Activated T-helper 1 cell treated with Interleukin-2 at 50 U/mL for 16 hours (primary cell): Measurements from ENCODE around the gene GRM6.

ENCODE experiments used
- DNase-seq: peaks from one replicate; pipeline ENCODE4 v3.0.0-alpha.2; 2020; ENCODE audit warnings: low read depth

GRM6 gene

DNA sequence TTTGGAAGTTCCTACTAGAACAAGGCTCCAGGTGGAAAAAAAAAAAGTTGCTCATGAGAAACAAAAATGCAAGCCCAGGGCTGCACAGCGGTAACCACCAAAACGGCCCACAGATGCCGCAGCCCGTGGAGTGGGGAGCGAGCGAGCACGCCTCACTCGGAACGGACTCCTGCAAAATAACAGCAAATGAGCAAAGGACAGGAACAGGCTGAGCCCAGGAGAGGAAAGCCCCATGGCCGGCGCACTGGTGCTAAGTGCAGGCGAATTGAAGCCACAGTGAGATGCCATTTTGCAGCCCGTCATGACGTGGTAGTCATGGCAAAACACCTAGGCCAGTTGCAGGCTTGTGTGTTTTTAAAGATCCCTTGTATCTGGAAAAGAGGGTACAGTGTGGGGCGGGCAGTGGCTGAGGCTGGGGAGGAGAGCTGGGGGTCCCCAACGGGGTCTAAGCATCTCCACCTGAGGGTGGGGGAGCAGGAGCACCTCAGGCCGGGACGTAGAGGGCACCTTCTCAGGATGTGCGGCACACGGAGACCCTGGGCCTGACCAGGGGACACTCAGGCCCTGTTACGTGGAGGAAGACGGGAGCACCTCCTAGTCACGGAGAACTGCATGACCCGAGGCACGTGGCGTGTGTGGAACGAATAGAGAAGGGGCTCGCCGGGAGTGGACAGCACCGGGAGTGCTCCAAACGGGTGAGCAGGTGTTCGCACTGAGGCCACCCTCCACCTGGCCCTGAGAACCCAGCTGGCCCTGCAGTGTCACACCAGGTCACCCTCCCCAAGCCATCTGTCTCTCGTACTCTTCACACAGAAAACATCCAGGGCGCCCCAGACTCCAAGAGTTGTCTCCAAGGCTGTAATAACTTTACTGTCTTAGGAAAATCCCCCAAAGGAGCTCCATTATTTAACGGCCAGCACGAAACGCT, 10.7 kb downstream of the GRM6 start:
- DNase-seq: no peak

DNA sequence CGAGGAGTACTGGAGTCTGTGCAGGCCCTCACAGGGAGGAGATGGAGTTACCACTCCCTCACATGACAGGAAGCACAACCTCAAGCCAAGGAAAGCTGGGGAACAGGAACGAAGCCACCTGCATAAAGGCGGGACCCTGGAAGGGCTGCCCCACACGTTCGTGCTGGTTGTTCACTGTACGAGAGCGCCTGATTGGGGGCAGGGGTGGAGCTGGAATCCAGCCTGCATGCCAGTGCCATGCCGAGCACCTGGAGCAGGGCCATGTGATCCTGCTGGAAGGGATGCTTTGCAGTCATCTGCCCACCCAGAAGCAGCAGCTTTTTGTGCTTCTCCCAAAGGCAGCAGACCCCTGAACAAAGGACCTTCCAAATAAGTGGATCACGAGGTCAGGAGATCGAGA, 11.4 kb downstream of the GRM6 start:
- no peak for DNase-seq

DNA sequence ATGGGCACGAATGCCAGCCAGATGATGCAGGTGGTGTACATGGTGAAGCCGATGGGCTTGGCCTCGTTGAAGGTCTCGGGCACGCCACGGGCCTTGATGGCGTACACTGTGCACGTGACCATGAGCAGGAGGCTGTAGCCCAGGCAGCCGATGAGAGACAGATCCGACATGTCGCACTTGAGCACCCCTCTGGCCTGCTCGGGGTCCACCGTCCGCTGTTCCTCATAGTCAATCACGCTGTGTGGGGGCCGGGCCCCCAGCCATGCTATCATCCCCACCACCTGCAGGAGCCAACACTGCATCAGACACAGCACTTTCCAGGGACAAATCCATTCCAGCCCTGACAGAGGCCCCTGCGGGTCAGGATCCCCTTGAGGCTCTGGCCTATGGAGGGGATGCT, 12.2 kb downstream of the GRM6 start:
- DNase-seq: no peak

DNA sequence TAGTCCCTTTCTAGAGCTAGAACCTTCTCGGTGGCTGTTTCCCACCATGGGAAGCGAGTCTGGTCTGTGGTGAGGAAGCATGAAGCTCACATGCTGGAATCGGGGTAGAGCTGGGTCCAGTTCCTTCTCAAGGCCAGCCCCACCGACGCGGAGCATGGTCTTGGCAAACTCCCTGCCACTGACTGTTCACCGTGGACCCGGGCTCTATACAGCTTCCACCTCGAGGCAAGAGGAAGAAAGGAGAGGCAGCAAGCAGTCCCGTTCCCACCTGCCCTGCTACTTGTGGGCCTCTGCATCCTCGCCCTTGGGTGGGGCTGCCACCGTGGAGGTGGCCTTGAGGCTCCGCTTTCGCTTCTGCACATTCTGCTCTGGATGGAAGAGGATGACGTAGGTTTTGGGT, 13.7 kb downstream of the GRM6 start:
- DNase-seq: no peak

DNA sequence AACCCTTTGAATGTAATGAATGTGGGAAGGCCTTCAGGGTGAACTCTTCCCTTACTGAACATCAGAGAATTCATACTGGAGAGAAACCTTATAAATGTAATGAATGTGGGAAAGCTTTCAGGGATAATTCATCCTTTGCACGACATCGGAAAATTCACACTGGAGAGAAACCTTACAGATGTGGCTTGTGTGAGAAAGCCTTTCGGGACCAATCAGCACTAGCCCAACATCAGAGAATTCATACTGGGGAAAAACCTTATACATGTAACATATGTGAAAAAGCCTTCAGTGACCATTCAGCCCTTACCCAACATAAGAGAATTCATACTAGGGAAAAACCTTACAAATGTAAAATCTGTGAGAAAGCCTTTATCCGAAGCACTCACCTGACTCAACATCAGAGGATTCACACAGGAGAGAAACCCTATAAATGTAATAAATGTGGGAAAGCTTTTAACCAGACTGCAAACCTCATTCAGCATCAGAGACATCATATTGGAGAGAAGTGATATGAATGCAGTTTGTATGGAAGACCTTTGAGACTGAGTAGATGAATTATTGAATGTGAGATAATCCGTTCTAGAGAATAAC, 29.6 kb downstream of the GRM6 start:
- no peak for DNase-seq

DNA sequence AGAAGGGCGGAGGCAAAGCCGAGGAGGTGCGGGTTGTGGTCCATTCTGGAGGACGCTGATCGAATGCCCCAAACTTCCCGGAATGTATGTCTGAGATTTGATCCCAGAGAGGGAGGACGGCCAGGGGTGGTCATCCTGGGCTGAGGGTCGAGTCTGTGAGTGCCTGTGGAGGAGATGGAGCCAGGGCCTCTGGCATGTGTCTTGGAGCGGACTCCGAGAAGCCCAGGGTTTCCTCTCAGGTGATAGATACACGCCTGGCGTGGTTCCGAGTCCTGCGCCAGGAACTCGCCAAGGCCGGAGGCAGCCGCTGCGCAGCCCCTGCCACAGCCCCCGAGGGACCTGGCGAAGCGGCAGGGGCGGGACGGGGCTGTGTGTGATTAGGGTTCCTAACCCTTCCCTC, 53.8 kb downstream of the GRM6 start:
- DNase-seq: no peak

DNA sequence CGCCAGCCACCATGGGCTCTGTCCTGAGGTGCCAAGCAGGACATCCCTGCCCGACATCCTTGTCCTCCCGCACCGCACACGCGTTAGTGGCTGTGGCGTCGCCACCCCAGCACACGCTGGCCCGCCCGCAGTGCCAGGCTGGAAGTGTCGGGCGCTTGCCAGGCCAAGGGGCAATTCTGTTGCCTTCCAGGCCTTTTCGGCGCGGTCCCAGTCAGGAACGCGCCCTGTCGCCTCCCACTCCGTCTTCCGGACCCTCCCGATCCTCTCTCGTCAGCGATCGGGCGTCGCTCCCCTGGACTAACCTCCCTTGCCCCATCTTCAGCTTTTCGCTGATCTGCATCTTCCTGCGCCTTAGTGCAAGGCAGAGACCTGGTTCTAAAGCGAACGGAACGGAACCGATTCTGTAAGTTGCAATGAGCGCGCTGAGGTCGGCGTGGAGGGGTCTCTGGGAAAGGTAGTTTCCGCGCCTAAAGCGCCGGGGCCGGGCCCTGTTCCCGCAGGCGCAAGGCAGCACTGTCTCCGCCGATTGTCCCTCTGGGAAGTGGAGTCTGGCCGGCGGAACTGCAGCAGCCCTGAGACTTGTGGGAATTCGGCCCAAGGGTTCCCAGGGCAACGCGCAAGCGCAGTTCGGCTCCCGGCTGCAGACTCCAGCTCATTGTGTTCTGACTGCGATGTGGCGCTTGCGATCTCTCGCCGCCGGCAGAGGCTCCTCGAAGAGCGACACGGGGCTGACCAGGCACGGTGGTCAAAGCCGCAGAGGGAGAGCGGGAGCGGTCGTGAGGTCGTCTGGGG, 54.4 kb downstream of the GRM6 start, which contains the start of gene ZNF454:
Gene ZNF454, plus strand, starts transcription at position 630 of the 792 bp plus-strand sequence. CDS start 1,594 bp downstream, outside the sequence.
- no peak for DNase-seq

DNA sequence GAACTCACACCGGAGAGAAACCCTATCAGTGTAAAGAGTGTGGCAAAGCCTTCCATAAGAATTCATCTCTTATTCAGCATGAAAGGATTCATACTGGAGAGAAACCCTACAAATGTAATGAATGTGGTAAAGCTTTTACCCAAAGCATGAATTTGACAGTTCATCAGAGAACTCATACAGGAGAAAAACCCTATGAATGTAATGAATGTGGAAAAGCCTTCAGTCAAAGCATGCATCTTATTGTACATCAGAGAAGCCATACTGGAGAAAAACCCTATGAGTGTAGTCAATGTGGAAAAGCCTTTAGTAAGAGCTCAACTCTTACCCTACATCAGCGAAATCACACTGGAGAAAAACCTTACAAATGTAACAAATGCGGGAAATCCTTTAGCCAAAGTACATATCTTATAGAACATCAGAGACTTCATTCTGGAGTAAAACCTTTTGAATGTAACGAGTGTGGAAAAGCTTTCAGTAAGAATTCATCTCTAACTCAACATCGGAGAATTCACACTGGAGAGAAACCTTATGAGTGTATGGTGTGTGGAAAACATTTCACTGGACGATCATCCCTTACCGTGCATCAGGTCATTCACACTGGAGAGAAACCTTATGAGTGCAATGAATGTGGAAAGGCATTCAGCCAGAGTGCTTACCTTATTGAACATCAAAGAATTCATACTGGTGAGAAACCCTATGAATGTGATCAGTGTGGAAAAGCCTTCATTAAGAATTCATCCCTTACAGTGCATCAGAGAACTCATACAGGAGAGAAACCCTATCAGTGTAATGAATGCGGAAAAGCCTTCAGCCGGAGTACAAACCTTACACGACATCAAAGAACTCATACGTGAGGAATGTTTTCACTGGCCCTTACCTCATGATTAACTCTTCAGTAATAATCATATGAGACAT, 63.0 kb downstream of the GRM6 start:
- DNase-seq: no peak
